NCI-H2171 (cell line): ENCODE measurements around the gene SYS1.

Experiments
- DNase-seq: peaks from one replicate; lab custom pipeline; 2025; lab: John Stamatoyannopoulos, UW

The SYS1 gene

GRCh38 chr20:45415822-45416637 is 53.1 kb downstream of the SYS1 start, which contains the start of gene PIGT:
Gene PIGT (plus strand): TSS chr20:45416141. CDS start chr20:45416157, 16 bp downstream.
- peak; percentile 92 for DNase-seq

- DNase-seq, result no peak
Measured at GRCh38 chr20:45416917-45417316, 54.0 kb downstream of the SYS1 start.
